Osteoblast (primary cell): ENCODE measurements around the gene SCGB1C2. TPM values are rescaled to one million over a fixed set of nuclear protein-coding genes. Genes with fewer than 3 reads are reported as not detected.

Source experiments
- DNase-seq: peaks from one replicate; pipeline ENCODE4 v3.0.0; 2011; ENCODE audit warnings: low spot score, mixed read lengths; ENCODE audit not compliant: insufficient read length; ENCODE audit errors: missing footprints
- H2AFZ ChIP-seq: 2 replicates; pipeline ENCODE4 v1.6.0; 2011; ENCODE audit warnings: mild to moderate bottlenecking, low read length
- H3K27ac ChIP-seq: 2 replicates; pipeline ENCODE4 v1.5.1; 2011; ENCODE audit warnings: mild to moderate bottlenecking, low read depth, low read length, moderate library complexity
- H3K27me3 ChIP-seq: 2 replicates; pipeline ENCODE4 v1.6.0; 2012; ENCODE audit warnings: mild to moderate bottlenecking, control low read depth, inconsistent platforms, low read length, moderate library complexity; ENCODE audit not compliant: insufficient read depth
- H3K36me3 ChIP-seq: 2 replicates; pipeline ENCODE4 v1.5.1; 2011; ENCODE audit warnings: mild to moderate bottlenecking, low read length, control low read depth, moderate library complexity; ENCODE audit not compliant: insufficient read depth
- H3K4me1 ChIP-seq: 2 replicates; pipeline ENCODE4 v1.5.1; 2011; ENCODE audit warnings: mild to moderate bottlenecking, low read length, control low read depth, moderate library complexity; ENCODE audit not compliant: insufficient read depth
- H3K4me2 ChIP-seq: 2 replicates; pipeline ENCODE4 v1.6.0; 2011; ENCODE audit warnings: mild to moderate bottlenecking, low read length; ENCODE audit not compliant: insufficient read depth
- H3K4me3 ChIP-seq: fragments of 200-600 bp; sonication (generic); 3 replicates; pipeline ENCODE4 v1.5.1; 2012; ENCODE audit warnings: mild to moderate bottlenecking, low read length, inconsistent platforms; ENCODE audit not compliant: insufficient read depth
- H3K79me2 ChIP-seq: 2 replicates; pipeline ENCODE4 v1.6.0; 2012; ENCODE audit warnings: mild to moderate bottlenecking, low read length, control low read depth, inconsistent platforms; ENCODE audit not compliant: insufficient read depth
- H3K9me3 ChIP-seq: 2 replicates; pipeline ENCODE4 v1.5.1; 2011; ENCODE audit warnings: low read depth, low read length, control low read depth
- H4K20me1 ChIP-seq: 2 replicates; pipeline ENCODE4 v1.6.0; 2012; ENCODE audit warnings: mild to moderate bottlenecking, low read length, control low read depth; ENCODE audit not compliant: insufficient read depth
- CTCF ChIP-seq: IDR thresholded peaks from 2 replicates; pipeline ENCODE4 v1.5.1; 2011; ENCODE audit warnings: mild to moderate bottlenecking, low read depth, low read length, moderate library complexity; ENCODE audit errors: extremely low read depth
- total RNA-seq: library from RNA; depleted of rRNA; stranded (reverse); fragments of >200 nt; gene quantifications from 2 replicates; pipeline ENCODE4 v1.2.3, GENCODE V29; 2012

Gene SCGB1C2
- total RNA-seq, 1 donor = not detected

- H3K4me3 ChIP-seq = peak overlapping the region; percentile 30
- peak overlapping the region; percentile 70 for H2AFZ ChIP-seq
- DNase-seq = peak; percentile 99
- H3K36me3 ChIP-seq = no peaks in the 10 kb centered on the region
- peaks cover 4% of the 10 kb centered on the region for H3K27me3 ChIP-seq
- H3K4me1 ChIP-seq = no peaks in the 10 kb centered on the region
- H3K27ac ChIP-seq = no peak overlapping the region
- H3K79me2 ChIP-seq = no peaks in the 10 kb centered on the region
- H3K9me3 ChIP-seq = no peaks in the 10 kb centered on the region
- H4K20me1 ChIP-seq = no peaks in the 10 kb centered on the region
- TF ChIP-seq CTCF = peak; percentile 60
- peak overlapping the region; percentile 57 for H3K4me2 ChIP-seq
Observed at GRCh38 chr17:143785-144281, 6.5 kb downstream of the SCGB1C2 start.

GRCh38 chr17:144936-145670 is 7.7 kb downstream of the SCGB1C2 start:
- no peaks in the 10 kb centered on the region for H3K9me3 ChIP-seq
- H4K20me1 ChIP-seq = no peaks in the 10 kb centered on the region
- no peak overlapping the region for H3K27ac ChIP-seq
- no peak for TF ChIP-seq CTCF
- no peak overlapping the region for H3K4me2 ChIP-seq
- H3K27me3 ChIP-seq = peaks cover 8% of the 10 kb centered on the region
- DNase-seq = peak; percentile 71
- H3K79me2 ChIP-seq = no peaks in the 10 kb centered on the region
- H2AFZ ChIP-seq = no peak overlapping the region
- no peaks in the 10 kb centered on the region for H3K36me3 ChIP-seq
- no peaks in the 10 kb centered on the region for H3K4me1 ChIP-seq
- H3K4me3 ChIP-seq = no peak overlapping the region

- no peak for TF ChIP-seq CTCF
- Histone ChIP-seq H3K4me2 (no peak overlapping the region), H3K4me3 (no peak overlapping the region), H3K27ac (no peak overlapping the region), H3K27me3 (peaks cover 10% of the 10 kb centered on the region), H4K20me1 (no peaks in the 10 kb centered on the region), H3K36me3 (no peaks in the 10 kb centered on the region), H3K79me2 (no peaks in the 10 kb centered on the region), H3K4me1 (no peaks in the 10 kb centered on the region), H3K9me3 (no peaks in the 10 kb centered on the region), H2AFZ (no peak overlapping the region)
- peak; percentile 79 for DNase-seq
Observed at GRCh38 chr17:145671-146541, 8.5 kb downstream of the SCGB1C2 start.

GRCh38 chr17:146546-146945 is 9.2 kb downstream of the SCGB1C2 start:
- no peak for DNase-seq
- no peaks in the 10 kb centered on the region for H4K20me1 ChIP-seq
- H3K4me2 ChIP-seq = no peak overlapping the region
- H3K4me1 ChIP-seq = no peaks in the 10 kb centered on the region
- H3K36me3 ChIP-seq = no peaks in the 10 kb centered on the region
- no peak overlapping the region for H2AFZ ChIP-seq
- no peaks in the 10 kb centered on the region for H3K79me2 ChIP-seq
- peaks cover 10% of the 10 kb centered on the region for H3K27me3 ChIP-seq
- no peak for TF ChIP-seq CTCF
- H3K9me3 ChIP-seq = no peaks in the 10 kb centered on the region
- H3K27ac ChIP-seq = no peak overlapping the region
- no peak overlapping the region for H3K4me3 ChIP-seq
